OCI-LY7 (cell line): ENCODE measurements around the gene DBNL. TPM values are rescaled to one million over a fixed set of nuclear protein-coding genes. Genes with fewer than 3 reads are reported as not detected.

Source experiments
- BruUV-seq: library from RNA; stranded (reverse); fragments of 400-500 nt; replicated peaks from 2 replicates; lab custom pipeline; 2021; lab: Mats Ljungman, UMichigan
- CTCF ChIA-PET: fragments of 300-600 bp; sonication (Branson Sonifier 250); formaldehyde crosslinking; loops from one replicate; lab custom pipeline; 2022; ENCODE audit warnings: antibody characterized with exemption; ENCODE audit not compliant: unreplicated experiment; lab: Charles Lee
- POLR2A ChIA-PET: fragments of 300-600 bp; sonication (Branson Sonifier 250); formaldehyde crosslinking; loops from one replicate; lab custom pipeline; 2022; ENCODE audit warnings: antibody characterized with exemption; lab: Charles Lee
- DNase-seq: peaks from one replicate; pipeline ENCODE4 v3.0.0-alpha.2; 2015; ENCODE audit warnings: low spot score
- H2AFZ ChIP-seq: fragments of 200-600 bp; sonication (generic), shearing (Covaris generic); 2 replicates; pipeline ENCODE4 v1.6.1; 2014; ENCODE audit warnings: mild to moderate bottlenecking, antibody characterized with exemption, low read length, moderate library complexity
- H3K27ac ChIP-seq: fragments of 200-600 bp; sonication (generic); 2 replicates; pipeline ENCODE4 v1.5.1; 2014; ENCODE audit warnings: mixed run types, low read depth, mild to moderate bottlenecking, moderate library complexity, low read length, inconsistent platforms; ENCODE audit not compliant: poor library complexity, severe bottlenecking
- H3K36me3 ChIP-seq: fragments of 200-600 bp; sonication (generic); 2 replicates; pipeline ENCODE4 v1.6.1; 2014; ENCODE audit warnings: mild to moderate bottlenecking, antibody characterized with exemption, low read length, moderate library complexity, mixed read lengths; ENCODE audit not compliant: insufficient read depth
- H3K4me1 ChIP-seq: fragments of 200-600 bp; sonication (generic); 2 replicates; pipeline ENCODE4 v1.5.1; 2014; ENCODE audit warnings: mild to moderate bottlenecking, low read length; ENCODE audit not compliant: insufficient read depth, poor library complexity, severe bottlenecking
- H3K4me2 ChIP-seq: fragments of 200-600 bp; sonication (generic); 2 replicates; pipeline ENCODE4 v1.6.1; 2014; ENCODE audit warnings: mild to moderate bottlenecking, low read length
- H3K4me3 ChIP-seq: fragments of 200-600 bp; sonication (generic); 2 replicates; pipeline ENCODE4 v1.5.1; 2014; ENCODE audit warnings: mild to moderate bottlenecking, low read depth, low read length; ENCODE audit not compliant: poor library complexity, severe bottlenecking
- H3K79me2 ChIP-seq: fragments of 200-600 bp; sonication (generic); 2 replicates; pipeline ENCODE4 v1.6.1; 2016; ENCODE audit warnings: low read depth, mild to moderate bottlenecking, low read length, moderate library complexity, mixed read lengths; ENCODE audit not compliant: insufficient read depth
- H3K9me2 ChIP-seq: fragments of 200-600 bp; sonication (generic); 2 replicates; pipeline ENCODE4 v1.6.1; 2016; ENCODE audit warnings: mild to moderate bottlenecking, low read length, mixed read lengths; ENCODE audit not compliant: insufficient read depth
- H3K9me3 ChIP-seq: fragments of 200-600 bp; sonication (generic); 2 replicates; pipeline ENCODE4 v1.6.1; 2014; ENCODE audit warnings: mild to moderate bottlenecking, mixed run types, low read length, mixed read lengths
- H4K20me1 ChIP-seq: fragments of 200-600 bp; sonication (generic); 2 replicates; pipeline ENCODE4 v1.6.1; 2014; ENCODE audit warnings: mild to moderate bottlenecking, antibody characterized with exemption, low read length, moderate library complexity, mixed read lengths; ENCODE audit not compliant: insufficient read depth
- CTCF ChIP-seq: fragments of 200-600 bp; sonication (generic); conservative IDR thresholded peaks from 2 replicates; pipeline ENCODE4 v1.5.1; 2014; ENCODE audit warnings: mild to moderate bottlenecking, antibody characterized with exemption, low read length, moderate library complexity, mixed read lengths
- EZH2phosphoT487 ChIP-seq: fragments of 200-600 bp; sonication (generic); IDR thresholded peaks from 2 replicates; pipeline ENCODE4 v1.6.1; 2018; ENCODE audit warnings: low read depth, borderline replicate concordance, mild to moderate bottlenecking, mixed run types, antibody characterized with exemption, low read length, moderate library complexity, mixed read lengths
- intact Hi-C: fragments of 100-400 bp; cut with micrococcal nuclease; formaldehyde crosslinking; loops from one replicate; pipeline ENCODE4 v1.10.0; 2022; ENCODE audit not compliant: unreplicated experiment
- total RNA-seq, 2 experiments: library from RNA; depleted of rRNA in 1 of 2; stranded (reverse); fragments of >200 nt in 1 of 2; shearing (Covaris generic) in 1 of 2; gene quantifications; 2 replicates each; pipeline ENCODE4 v1.2.3, GENCODE V29; 2014 to 2022

The DBNL gene
- total RNA-seq, 2 experiments from 2014 or later: 124 to 137 TPM

GRCh38 chr7:44074349-44074695, 29.8 kb downstream of the DBNL start:
- Histone ChIP-seq H3K36me3 (peaks cover 87% of the 10 kb centered on the region), H3K79me2 (no peaks in the 10 kb centered on the region), H3K4me3 (no peak overlapping the region), H3K27ac (no peak overlapping the region), H3K9me3 (no peaks in the 10 kb centered on the region), H3K9me2 (no peaks in the 10 kb centered on the region), H4K20me1 (no peaks in the 10 kb centered on the region), H3K4me1 (peaks cover 21% of the 10 kb centered on the region), H2AFZ (no peak overlapping the region), H3K4me2 (no peak overlapping the region)
- TF ChIP-seq EZH2phosphoT487 (no peak), CTCF (no peak)
- CTCF ChIA-PET: no interaction called here
- POLR2A ChIA-PET: no interaction called here
- intact Hi-C loops: no loop called here
- DNase-seq: no peak
- BruUV-seq: no TSS peak

GRCh38 chr7:44075296-44076075, 31.0 kb downstream of the DBNL start:
- Histone ChIP-seq H3K79me2 (peaks cover 7% of the 10 kb centered on the region; the same call in 1 of the 2 replicates), H3K9me2 (no peaks in the 10 kb centered on the region), H3K36me3 (peaks cover 99% of the 10 kb centered on the region), H3K4me2 (no peak overlapping the region), H3K4me1 (peaks cover 33% of the 10 kb centered on the region), H2AFZ (no peak overlapping the region), H3K9me3 (no peaks in the 10 kb centered on the region), H3K27ac (no peak overlapping the region), H3K4me3 (no peak overlapping the region), H4K20me1 (no peaks in the 10 kb centered on the region; the same call in 1 of the 2 replicates)
- DNase-seq: no peak
- POLR2A ChIA-PET: interaction anchor here (0.5 to 1.5 kb wide), 8 partner anchors 25 to 126 kb away, joined by 3 to 8 read pairs (median 4); no protein-coding TSS in a partner anchor
- intact Hi-C loops: no loop called here
- CTCF ChIA-PET: no interaction called here
- BruUV-seq: TSS peak; percentile 4
- TF ChIP-seq EZH2phosphoT487: no peak
- no peak for TF ChIP-seq CTCF
